ENCODE measurements around the gene XPR1. TPM values are rescaled to one million over a fixed set of nuclear protein-coding genes. Genes with fewer than 3 reads are reported as not detected.

XPR1 gene
- total RNA-seq, 4 donors from 2014 or later: 13.4 to 22.1 (median 14.9) TPM

DNA sequence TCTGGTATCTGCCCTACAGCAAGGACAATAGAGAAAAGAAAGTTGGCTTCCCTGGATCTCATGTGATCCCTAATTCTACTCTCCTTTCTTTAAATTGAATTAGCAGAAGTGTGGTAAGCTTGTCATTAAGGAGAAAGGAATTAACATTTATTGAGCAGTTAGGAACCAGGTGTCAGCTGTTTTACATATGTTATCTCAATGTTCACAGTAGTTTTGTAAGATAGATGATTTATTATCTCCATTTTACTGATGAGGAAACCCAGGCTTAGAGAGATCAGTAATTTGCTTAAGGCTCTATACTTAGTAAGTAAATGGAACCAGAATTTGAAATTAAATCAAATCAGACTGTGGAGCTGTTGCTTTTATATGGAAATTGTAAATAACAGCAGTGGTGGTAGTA is 8.0 kb downstream of the XPR1 start:
- no peaks in the 10 kb centered on the region for H3K36me3 ChIP-seq
- no peak for DNase-seq (ENCODE audit: low spot score in 2 of 2)
- H3K27me3 ChIP-seq: no peaks in the 10 kb centered on the region
- H3K4me1 ChIP-seq: peaks cover 9% of the 10 kb centered on the region
- H3K27ac ChIP-seq: no peak overlapping the region
- no peak overlapping the region for H3K4me3 ChIP-seq
- H3K9me3 ChIP-seq: no peaks in the 10 kb centered on the region
- TF ChIP-seq POLR2A (IDR thresholded peaks at IDR 0.05) (no peak), POLR2AphosphoS5 (IDR thresholded peaks at IDR 0.05) (no peak), EP300 (IDR thresholded peaks at IDR 0.05) (no peak)
- TF ChIP-seq, protein P1, sequence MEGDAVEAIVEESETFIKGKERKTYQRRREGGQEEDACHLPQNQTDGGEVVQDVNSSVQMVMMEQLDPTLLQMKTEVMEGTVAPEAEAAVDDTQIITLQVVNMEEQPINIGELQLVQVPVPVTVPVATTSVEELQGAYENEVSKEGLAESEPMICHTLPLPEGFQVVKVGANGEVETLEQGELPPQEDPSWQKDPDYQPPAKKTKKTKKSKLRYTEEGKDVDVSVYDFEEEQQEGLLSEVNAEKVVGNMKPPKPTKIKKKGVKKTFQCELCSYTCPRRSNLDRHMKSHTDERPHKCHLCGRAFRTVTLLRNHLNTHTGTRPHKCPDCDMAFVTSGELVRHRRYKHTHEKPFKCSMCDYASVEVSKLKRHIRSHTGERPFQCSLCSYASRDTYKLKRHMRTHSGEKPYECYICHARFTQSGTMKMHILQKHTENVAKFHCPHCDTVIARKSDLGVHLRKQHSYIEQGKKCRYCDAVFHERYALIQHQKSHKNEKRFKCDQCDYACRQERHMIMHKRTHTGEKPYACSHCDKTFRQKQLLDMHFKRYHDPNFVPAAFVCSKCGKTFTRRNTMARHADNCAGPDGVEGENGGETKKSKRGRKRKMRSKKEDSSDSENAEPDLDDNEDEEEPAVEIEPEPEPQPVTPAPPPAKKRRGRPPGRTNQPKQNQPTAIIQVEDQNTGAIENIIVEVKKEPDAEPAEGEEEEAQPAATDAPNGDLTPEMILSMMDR (IDR thresholded peaks at IDR 0.05): no peak

DNA sequence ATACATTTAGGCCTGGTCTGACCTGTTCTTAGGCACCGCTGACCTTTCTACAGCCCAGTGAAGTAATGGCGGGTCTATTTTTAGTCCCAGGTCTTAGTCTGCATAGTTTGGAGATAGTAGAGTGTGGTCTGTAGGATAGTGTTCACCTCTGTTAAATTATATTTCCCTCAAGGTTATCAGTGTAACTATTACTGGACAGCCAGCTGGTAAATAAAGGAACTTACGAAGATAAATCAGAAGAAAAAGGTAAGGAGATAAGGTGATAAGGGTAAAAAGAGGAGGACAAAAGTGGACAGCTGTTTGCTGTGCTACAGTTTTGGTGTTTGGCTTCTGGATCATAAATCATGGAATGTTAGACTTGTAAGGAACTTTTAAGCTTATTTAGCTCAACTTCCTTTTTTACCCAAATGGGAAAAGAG is 8.7 kb downstream of the XPR1 start:
- Histone ChIP-seq H3K27me3 (no peaks in the 10 kb centered on the region), H3K36me3 (no peaks in the 10 kb centered on the region), H3K9me3 (no peaks in the 10 kb centered on the region), H3K27ac (no peak overlapping the region), H3K4me3 (no peak overlapping the region), H3K4me1 (peaks cover 9% of the 10 kb centered on the region)
- TF ChIP-seq EP300 (IDR thresholded peaks at IDR 0.05) (no peak), POLR2A (IDR thresholded peaks at IDR 0.05) (no peak), POLR2AphosphoS5 (IDR thresholded peaks at IDR 0.05) (no peak)
- TF ChIP-seq, protein P1 (IDR thresholded peaks at IDR 0.05): no peak
- WGBS: 95% methylated on average over 3 of the region's 3 CpGs
- no peak for DNase-seq (ENCODE audit: low spot score in 2 of 2)

DNA sequence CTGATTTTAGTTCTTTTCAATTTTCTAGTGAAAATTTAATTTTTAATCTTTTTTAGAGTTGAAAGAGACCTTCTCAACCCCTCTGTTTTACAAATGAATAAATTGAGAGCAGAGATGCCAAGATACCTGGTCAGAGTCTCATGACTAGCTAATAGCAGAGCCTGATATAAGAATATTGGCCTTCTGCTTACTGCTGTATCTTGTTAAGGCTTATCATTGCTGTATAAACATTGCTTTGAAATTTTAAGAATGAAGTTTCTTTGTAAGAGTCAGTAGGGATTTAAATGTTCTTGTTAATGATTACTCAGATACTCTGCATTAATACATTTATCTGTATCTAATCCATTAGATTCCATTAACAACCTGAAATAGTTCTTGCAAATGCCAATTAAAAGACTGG is 9.8 kb downstream of the XPR1 start:
- H3K27me3 ChIP-seq: no peaks in the 10 kb centered on the region
- H3K4me3 ChIP-seq: no peak overlapping the region
- no peaks in the 10 kb centered on the region for H3K36me3 ChIP-seq
- no peaks in the 10 kb centered on the region for H3K9me3 ChIP-seq
- peaks cover 4% of the 10 kb centered on the region for H3K4me1 ChIP-seq
- TF ChIP-seq, protein P1 (IDR thresholded peaks at IDR 0.05): no peak
- no peak for TF ChIP-seq POLR2A (IDR thresholded peaks at IDR 0.05)
- TF ChIP-seq POLR2AphosphoS5 (IDR thresholded peaks at IDR 0.05): no peak
- no peak for TF ChIP-seq EP300 (IDR thresholded peaks at IDR 0.05)
- no peak for DNase-seq (ENCODE audit: low spot score in 2 of 2)
- H3K27ac ChIP-seq: no peak overlapping the region

DNA sequence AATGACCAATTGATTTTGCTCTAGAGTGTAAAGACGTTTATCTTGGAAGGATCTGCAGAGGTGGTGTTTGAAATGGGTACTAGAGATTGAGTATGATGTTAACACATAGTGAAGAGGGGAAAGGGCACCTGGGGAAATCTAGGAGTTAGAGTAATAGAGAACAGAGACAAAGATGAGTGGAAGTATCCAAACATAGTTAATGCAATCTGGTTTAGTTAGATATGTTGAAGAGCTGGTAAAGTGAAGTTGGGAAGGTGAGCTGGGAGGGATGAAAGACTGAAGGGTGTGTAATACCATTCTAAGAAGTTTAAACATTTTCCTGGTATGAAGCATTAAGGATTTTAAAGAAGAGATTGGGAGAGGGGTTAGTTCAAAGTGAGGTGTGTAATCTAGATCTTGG is 11.0 kb downstream of the XPR1 start:
- Histone ChIP-seq H3K36me3 (no peaks in the 10 kb centered on the region), H3K9me3 (no peaks in the 10 kb centered on the region), H3K4me3 (no peak overlapping the region), H3K27ac (no peak overlapping the region), H3K4me1 (peaks cover 4% of the 10 kb centered on the region), H3K27me3 (no peaks in the 10 kb centered on the region)
- TF ChIP-seq POLR2A (IDR thresholded peaks at IDR 0.05): no peak
- no peak for TF ChIP-seq POLR2AphosphoS5 (IDR thresholded peaks at IDR 0.05)
- TF ChIP-seq, protein P1 (IDR thresholded peaks at IDR 0.05): no peak
- TF ChIP-seq EP300 (IDR thresholded peaks at IDR 0.05): no peak
- 93% methylated on average over 1 of the region's 1 CpG for WGBS
- DNase-seq (ENCODE audit: low spot score in 2 of 2): no peak

DNA sequence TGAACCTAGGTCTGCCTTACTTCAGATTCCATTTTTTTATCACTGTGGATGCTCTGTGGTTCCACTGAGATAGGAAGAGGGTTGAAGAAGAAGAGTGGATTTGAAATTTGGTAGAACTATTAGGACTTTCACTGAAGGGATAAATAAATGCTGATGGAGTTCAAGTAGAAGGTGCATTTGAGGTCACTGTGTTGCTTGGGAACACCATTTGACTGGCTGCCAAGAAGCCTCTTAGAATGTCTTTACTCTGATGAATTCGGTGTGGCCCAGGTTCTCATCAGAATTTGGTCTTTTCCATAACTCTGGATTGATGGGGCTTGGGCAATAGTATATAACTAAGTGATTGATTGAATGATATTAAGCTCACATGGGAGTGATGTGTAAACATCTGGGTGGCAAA is 11.9 kb downstream of the XPR1 start:
- H3K27ac ChIP-seq: no peak overlapping the region
- no peaks in the 10 kb centered on the region for H3K27me3 ChIP-seq
- no peaks in the 10 kb centered on the region for H3K9me3 ChIP-seq
- no peaks in the 10 kb centered on the region for H3K36me3 ChIP-seq
- H3K4me1 ChIP-seq: peaks cover 4% of the 10 kb centered on the region
- 33% methylated on average over 1 of the region's 1 CpG for WGBS
- TF ChIP-seq POLR2A (IDR thresholded peaks at IDR 0.05): no peak
- TF ChIP-seq, protein P1 (IDR thresholded peaks at IDR 0.05): no peak
- no peak for TF ChIP-seq POLR2AphosphoS5 (IDR thresholded peaks at IDR 0.05)
- no peak for TF ChIP-seq EP300 (IDR thresholded peaks at IDR 0.05)
- no peak for DNase-seq (ENCODE audit: low spot score in 2 of 2)
- H3K4me3 ChIP-seq: no peak overlapping the region
